Fibroblast of pulmonary artery (primary cell): ENCODE data around the gene LIME1.

Experiments used
- DNase-seq: peaks from one replicate; pipeline ENCODE4 v3.0.0-alpha.2; 2010; ENCODE audit warnings: low read depth
- H3K4me3 ChIP-seq: replicated peaks from 2 replicates; pipeline ENCODE4 v1.5.1; 2011; ENCODE audit warnings: low read depth, mild to moderate bottlenecking, control low read depth, low read length, moderate library complexity
- CTCF ChIP-seq: IDR thresholded peaks from 2 replicates; pipeline ENCODE4 v1.5.1; 2011; ENCODE audit warnings: mild to moderate bottlenecking, control low read depth, low read length, inconsistent platforms; ENCODE audit errors: missing control alignments

LIME1 gene

GRCh38 chr20:63733579-63734081, 2.8 kb upstream of the LIME1 start:
- no peak for DNase-seq
- H3K4me3 ChIP-seq, result no peak overlapping the region
- no peak for TF ChIP-seq CTCF

DNA sequence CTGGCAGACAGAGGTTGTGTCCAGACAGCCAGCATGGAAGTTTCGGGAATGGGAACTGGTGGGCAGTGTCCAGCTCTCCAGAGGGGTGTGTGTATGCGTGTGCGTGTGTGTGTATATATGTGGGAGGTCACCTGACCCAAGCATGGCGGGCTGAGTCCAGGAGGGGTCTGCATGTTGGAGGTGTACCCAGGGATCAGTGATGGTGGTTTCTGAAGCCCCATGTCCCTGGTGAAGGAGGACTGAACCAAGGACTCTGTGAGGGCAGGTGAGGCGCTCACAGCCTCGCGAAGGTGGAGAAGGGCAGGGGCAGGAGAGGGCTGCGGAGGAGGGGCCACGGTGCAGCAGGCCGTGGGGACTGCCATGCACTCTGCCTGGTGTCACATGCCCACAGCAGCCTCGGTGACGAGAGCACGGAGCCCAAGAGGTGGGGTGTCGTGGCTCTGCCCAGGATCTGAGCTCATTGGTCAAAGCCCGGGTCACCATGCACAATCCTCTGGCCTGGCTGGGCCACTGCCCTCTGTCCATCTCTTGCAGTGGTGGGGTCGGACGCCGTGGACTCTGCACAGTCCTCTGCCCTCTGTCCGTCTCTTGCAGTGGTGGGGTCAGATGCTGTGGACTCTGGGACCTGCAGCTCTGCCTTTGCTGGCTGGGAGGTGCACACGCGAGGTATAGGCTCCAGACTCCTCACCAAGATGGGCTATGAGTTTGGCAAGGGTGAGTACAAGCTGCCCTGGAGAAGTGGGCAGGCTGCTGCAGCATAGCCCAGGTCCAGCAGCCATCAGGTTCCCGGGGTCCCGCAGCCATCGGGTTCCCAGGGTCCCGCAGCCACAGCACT, 2.1 kb upstream of the LIME1 start:
- TF ChIP-seq CTCF, result no peak
- no peak overlapping the region for H3K4me3 ChIP-seq
- DNase-seq, result no peak

GRCh38 chr20:63734946-63735858, 1.3 kb upstream of the LIME1 start:
- DNase-seq, result no peak
- TF ChIP-seq CTCF, result no peak
- H3K4me3 ChIP-seq, result no peak overlapping the region

DNA sequence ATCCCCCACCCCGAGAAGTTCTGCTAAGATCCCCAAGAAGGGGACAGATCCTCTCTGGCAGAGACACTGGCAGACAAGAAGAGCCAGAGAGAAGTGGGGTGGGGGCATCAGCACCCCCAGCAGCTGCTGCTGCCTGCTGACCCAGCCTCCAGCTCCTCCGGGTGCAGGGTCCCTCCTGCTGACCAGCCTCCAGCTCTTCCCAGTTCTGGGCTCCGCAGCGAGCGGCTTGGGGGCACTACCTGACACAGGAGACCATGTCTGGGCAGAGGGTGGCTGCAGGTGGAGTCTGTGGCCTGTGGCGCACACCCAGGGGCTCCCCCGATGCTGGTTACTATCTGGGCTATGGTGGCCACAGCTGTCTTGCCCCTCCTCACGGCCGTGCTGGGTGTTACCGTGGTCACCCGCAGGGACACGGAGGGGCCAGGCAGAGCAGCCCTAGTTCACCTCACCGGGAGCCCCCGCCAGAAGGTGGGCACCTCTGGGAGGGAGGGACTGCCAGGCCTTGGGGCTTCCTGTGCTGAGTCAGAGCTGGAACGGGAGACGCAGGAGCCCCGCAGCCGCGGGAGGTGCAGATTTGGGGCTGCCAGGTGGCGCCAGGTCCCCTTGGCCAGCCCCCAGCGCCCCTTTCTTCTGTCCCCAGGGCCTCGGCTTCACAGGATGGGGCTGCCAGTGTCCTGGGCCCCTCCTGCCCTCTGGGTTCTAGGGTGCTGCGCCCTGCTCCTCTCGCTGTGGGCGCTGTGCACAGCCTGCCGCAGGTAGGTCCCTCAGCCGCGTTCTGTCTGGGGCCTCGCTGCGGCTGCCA, 630 bp downstream of the LIME1 start:
- TF ChIP-seq CTCF, result no peak
- no peak overlapping the region for H3K4me3 ChIP-seq
- DNase-seq, result no peak

GRCh38 chr20:63737695-63737944, 1.2 kb downstream of the LIME1 start:
- no peak overlapping the region for H3K4me3 ChIP-seq
- DNase-seq, result no peak
- no peak for TF ChIP-seq CTCF

DNA sequence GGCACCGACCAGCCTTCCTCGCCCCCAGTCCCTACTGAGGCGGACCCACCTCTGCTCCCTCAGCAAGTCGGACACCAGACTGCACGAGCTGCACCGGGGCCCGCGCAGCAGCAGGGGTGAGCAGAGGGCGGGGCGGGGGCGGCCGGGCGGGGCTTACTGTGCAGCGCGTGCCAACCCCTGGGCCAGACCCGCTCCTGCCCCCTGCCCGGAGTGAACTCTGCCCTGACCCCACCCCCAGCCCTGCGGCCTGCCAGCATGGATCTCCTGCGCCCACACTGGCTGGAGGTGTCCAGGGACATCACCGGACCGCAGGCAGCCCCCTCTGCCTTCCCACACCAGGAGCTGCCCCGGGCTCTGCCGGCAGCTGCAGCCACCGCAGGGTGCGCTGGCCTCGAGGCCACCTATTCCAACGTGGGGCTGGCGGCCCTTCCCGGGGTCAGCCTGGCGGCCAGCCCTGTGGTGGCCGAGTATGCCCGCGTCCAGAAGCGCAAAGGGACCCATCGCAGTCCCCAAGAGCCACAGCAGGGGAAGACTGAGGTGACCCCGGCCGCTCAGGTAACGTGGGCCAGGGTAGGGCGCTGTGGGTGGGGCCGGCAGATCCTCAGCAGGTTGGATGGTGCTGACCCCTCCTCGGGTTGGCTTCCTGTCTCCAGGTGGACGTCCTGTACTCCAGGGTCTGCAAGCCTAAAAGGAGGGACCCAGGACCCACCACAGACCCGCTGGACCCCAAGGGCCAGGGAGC, 1.7 kb downstream of the LIME1 start:
- H3K4me3 ChIP-seq, result no peak overlapping the region
- no peak for DNase-seq
- TF ChIP-seq CTCF, result no peak
